ENCODE results near the gene POR.

The POR gene

DNA sequence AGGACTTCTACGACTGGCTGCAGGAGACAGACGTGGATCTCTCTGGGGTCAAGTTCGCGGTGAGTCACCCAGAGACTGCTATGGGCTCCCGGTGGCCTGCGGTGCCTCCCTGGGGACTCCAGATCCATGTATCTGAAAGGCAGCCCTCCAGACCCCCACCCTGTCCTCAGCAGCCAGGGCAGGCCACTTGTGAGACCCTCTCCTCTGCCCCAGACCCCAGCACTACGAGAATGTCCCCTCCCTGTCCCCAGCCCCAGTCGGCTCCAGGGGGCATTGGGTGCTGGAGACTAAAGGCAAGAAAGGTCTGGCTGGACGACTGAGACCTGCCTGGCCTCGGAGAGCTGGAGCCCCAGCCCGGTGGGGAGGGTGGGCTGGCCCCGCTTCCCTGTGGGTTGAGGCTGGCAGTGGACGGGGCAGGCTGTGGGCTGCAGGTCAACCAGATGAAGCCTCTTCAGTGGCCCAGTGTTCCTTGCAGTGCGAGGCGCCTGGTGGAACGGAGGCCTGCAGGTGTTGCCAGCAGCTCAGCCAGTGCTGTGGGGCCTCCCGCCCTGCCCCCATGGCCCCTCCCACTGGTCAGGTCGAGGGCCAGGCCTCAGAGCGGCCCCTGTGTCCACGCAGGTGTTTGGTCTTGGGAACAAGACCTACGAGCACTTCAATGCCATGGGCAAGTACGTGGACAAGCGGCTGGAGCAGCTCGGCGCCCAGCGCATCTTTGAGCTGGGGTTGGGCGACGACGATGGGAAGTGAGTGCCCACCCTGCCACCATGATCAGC lies 65.7 kb downstream of the POR start:
- no peak for DNase-seq

GRCh38 chr7:75981203-75981452 lies 66.2 kb downstream of the POR start:
- no peak for DNase-seq

DNA sequence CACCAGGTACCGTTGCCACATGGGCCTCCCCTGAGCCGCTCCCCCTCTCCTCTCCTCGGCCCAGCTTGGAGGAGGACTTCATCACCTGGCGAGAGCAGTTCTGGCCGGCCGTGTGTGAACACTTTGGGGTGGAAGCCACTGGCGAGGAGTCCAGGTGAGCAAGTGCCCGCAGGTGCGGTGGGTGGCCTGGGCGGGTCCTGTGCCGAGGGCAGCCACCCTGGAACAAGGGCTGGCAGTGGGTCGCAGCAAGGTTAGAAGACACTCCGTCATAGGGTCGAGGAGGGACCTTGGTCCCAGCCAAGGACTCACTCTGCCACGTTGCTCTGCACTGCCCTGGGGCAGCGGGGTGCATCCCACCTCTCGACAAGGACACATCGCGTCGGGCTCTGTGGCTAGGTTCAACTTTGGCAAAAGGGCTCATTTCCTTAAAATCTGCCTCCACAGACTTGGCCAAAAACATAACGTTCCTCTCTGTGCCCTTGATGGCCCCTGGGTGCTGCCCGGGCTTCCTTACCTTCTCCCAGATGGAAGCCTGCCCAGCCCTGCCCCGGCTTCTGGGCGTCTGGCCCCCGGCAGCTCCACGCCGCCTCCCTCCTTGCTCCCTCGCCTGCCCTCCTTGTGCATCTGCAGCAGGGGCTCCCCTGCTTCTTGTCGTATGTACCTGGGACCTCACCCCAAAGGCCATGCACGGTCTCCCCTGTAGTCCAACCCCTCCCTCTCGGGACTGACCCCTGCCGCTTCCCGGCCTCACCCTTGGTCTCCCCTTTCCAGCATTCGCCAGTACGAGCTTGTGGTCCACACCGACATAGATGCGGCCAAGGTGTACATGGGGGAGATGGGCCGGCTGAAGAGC lies 66.7 kb downstream of the POR start:
- no peak for DNase-seq

DNA sequence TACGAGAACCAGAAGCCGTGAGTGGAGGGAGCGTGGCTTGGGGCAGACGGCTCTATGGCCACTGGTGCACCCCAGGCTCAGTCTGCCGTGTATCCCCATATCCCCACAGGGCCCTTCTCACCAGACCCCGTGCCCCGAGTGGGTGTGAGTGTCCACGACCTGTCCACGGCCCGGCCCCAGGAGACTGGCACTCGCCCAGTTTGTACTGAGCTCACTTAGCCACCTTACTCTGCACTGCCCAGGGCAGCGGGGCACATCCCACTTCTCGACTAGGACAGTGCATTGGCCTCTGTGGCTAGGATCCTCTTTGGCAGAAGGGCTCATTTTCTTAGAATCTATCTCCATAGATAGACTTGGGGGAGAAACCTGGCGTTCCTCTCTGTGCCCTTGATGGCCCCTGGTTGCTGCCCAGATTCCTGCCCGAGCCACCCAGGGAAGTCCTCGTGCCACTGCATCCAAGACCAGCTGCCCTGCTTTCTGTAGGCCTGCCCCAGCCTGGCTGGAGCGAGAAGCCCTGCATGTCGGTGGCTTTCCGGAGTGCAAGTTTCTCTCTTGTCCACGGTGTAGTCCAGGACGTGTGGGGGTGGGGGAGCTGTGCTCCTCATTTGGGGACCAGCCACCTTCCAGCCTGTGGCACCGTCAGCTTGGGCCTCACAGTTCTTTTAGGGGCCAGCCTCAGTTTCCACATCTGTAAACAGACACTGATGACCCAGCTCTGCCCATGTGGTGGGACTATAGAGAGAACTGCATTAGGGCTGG lies 67.5 kb downstream of the POR start:
- DNase-seq, result no peak

DNA sequence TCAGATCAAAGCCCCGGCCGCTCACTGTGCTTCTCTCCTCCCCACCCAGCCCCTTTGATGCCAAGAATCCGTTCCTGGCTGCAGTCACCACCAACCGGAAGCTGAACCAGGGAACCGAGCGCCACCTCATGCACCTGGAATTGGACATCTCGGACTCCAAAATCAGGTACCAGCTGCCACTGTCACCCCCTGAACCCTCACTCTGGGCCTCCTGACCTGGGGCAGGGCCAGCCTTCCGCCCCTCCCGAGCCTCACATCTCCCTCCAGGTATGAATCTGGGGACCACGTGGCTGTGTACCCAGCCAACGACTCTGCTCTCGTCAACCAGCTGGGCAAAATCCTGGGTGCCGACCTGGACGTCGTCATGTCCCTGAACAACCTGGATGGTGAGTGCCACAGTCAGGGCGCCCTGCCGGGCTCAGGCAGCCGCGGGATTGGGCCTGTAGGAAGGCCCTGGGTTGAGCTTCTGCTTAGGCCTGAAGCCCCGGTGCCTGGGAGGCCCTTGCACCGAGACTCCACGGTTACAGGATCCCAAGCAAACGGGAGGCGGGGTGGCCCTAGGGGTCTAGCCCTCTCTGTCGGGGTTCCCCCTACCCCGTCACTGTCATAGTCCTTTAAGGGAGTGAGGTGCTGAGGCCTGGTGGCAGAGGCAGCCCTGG lies 68.6 kb downstream of the POR start:
- no peak for DNase-seq

GRCh38 chr7:75984130-75985008 lies 69.4 kb downstream of the POR start:
- DNase-seq, result no peak

DNA sequence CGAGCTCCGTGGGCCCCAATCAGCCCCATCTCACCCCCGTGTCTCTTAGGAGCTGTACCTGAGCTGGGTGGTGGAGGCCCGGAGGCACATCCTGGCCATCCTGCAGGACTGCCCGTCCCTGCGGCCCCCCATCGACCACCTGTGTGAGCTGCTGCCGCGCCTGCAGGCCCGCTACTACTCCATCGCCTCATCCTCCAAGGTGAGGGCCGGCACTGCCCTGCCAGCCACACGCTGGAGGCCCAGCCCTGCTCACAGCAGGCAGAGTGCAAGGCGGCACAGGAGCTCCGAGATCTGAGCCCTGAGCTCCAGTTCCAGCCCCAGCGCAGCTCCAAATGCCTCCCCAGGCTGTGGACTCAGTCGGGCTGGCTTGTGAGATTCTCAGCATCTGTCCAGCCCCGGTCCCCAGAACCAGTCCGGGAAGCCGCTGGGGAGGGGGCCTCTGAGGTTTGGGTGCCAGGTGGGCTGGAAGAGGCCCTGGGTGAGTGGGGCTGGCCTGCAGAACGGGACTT lies 70.1 kb downstream of the POR start:
- DNase-seq, result no peak

- no peak for DNase-seq
These were observed 70.7 kb downstream of the POR start for GRCh38 chr7:75985518-75986146.

DNA sequence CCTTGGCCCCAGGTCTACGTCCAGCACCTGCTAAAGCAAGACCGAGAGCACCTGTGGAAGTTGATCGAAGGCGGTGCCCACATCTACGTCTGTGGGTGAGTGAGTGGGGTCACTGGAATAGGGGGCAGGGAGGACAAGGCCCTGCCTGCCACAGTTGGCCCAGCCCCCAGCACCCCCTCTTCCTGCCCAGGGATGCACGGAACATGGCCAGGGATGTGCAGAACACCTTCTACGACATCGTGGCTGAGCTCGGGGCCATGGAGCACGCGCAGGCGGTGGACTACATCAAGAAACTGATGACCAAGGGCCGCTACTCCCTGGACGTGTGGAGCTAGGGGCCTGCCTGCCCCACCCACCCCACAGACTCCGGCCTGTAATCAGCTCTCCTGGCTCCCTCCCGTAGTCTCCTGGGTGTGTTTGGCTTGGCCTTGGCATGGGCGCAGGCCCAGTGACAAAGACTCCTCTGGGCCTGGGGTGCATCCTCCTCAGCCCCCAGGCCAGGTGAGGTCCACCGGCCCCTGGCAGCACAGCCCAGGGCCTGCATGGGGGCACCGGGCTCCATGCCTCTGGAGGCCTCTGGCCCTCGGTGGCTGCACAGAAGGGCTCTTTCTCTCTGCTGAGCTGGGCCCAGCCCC lies 71.3 kb downstream of the POR start:
- DNase-seq, result no peak

DNA sequence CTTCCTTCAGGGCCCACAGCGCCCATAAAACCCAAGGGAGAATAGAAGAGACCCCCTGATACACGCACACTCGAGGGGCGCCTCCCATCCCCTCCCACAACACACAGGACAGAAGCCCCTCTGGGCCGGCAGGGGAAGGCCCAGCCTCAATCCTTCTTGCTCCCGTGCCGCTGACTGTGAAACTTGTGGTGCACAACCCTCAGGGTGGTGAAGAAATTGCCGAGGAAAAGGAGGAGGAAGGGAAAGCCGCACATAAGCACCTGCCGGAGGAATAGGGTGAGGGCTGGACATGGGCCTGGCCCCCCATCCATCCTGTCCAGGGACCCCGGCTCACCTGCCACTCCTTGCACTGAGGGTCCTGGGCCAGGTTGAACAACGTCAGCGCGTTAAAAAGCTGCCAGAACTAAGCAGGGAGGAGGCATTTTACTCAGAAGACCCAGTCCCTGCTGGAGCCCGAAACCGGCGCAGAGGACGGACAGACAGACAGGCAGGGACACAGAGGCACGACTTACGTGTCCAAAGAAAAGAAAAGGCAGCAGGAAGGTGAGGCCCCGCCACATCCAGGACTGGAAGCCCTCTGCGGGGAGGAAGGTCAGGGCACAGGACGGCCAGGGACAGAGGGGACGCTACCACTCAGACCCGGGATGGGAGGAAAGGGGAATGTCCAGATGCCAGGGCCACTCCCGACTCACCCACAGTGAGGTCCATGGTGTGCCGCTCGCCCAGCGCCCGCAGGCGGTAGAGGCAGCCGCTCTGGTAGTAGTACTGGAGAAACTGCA lies 72.3 kb downstream of the POR start:
- no peak for DNase-seq

DNA sequence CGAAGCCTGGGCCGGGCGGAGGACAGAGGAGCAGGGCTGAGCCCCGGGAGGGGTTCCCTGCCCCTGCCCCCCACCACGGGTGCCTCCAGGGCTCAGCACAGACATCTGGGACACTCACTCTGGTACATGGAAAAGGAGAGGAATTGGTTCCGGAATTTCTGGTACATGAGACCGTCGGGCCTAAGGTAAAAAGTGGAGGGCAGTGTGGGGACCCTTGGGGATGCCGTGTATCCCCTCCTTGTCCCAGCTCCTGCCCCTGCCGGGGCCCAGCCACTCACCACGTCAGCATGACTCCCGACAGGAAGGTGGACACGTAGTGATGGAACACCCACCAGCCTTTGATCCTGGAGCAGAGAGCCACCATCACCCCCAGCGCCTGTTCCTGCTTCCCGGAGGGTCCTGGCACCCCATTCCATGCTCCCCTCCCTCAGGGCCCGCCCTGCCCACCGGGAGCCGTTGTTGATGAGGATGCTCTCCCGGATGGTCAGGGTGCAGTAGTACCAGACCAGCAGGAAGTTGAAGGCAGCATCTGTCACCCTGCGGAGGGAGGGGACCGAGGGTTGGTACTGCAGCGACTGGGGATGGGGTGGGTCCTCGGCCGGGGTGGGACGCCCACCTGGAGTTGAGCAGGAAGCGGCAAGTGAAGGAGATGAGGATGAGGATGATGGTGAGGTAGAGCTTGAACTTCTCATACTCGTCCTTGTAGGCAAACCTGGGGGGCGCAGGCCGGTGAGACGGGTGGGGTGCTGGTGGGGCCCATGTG lies 73.0 kb downstream of the POR start:
- no peak for DNase-seq

- no peak for DNase-seq
These were observed 73.9 kb downstream of the POR start for GRCh38 chr7:75988568-75989499.

DNA sequence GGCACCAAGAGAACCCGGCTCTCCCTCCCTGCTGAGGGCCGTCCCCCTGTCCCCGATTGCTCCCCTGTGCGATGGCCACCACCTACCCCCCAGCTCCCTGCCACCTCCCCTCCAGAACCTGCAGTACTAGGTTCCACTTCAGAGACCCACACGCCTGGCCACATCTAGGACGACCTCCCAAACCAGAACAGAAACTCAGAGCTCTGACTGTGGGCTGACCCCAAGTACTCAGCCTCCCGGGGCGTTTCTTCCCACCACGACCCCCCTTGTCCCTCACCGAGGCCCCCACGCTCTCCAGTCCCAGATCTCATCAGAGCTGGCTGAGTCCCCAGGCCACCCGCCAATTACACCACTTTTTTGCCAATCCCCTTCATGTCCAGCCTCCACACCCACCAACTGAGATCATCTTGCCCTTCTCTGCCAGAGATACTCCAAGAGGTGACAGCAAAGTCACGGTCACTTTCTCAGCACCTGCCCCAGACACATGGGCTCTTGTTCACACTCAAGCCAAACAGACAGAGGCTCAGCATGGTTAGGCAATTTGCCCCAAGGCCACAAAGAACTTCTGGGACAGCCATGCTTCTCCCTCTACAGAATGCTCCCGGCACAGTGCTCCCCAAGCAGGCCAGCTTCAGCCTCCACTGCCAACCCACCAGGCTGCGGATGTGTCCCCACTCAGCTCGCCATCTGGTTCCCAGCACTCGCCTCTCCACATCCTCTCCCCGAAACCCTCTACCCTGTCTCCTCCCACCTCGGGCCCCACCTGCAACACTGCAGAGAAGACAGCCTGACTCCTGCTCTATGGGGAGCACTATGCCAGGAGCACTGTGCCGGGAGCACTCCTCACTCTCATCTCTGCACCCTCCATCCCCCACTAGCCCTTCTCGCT lies 74.8 kb downstream of the POR start:
- DNase-seq, result no peak

GRCh38 chr7:75991531-75992082 lies 76.7 kb downstream of the POR start:
- no peak for DNase-seq

DNA sequence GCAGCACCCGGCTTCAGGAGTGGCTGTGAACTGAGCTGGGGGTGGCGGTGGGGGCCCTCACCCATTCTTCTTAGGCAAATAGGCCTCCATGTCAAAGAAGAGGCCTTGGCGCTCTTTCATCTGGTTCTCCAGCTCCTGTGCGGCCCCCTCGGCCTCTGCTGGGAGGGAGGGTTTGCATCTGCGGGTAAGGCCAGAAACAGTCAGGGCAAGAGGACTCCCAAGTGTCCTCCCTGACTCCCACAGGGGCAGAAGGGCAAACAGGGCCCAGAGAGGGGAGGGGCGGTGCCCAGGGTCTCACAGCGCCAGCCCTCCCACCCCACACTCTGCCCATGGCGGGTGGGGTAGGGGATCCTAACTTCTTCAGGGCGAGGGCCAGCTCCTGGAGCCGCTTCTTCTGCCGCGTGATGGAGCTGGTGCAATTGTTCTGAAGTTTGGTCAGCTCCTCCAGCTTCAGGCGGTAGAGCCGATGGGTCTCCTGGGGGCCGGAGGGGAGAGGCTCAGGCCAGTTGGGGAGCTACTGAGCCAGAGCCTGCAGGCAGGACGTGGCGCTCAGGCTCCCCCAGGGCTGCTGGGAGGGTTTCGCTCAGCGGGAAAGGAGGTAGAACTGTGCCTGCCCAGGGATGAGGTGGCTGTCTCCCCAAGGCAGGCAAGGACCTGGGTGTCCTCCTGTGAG lies 77.3 kb downstream of the POR start:
- DNase-seq, result no peak

DNA sequence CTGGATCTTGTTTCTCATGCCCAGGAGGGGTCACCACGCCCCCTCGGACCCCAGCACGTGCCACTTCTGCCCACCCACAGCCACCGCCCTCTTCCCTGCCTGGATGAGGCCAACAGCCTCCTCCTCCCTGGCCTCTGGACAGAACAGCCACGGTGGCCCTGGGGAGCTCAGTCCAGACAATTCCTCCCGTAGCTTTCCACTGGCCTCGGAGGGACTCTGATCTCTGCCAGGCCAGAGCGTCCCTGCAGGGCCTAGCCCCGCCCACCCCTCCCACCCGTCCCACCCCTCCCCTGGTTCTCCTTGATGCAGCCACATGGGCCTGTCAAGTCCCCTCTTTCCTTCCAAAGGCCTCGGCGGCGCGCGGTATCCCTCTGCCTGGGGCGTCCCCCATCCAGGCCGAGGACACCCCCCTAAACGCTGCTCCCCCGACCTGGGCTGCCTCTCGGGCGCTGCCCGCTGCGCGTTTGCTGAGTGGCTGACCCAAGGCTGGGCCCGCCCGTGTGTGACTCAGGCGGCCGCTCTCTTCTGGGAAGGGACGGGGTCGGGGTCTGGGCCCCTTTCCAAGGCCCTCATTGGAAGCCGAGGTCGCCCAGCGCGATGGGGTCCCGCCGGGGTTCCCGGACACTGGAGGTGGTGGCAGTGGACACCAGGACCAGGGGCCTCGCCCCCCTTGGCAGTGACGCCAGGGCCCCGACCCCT lies 78.9 kb downstream of the POR start:
- no peak for DNase-seq
